Stimulated activated CD4-positive, alpha-beta T cell treated with anti-CD3 and anti-CD28 coated beads, Interleukin-15, amount 100 ng/mL, for 1 hour (primary cell): ENCODE measurements around the gene NXN.
"Not testable (repeated sequence)": the region's sequence is repeated elsewhere in the genome, so short reads cannot be mapped to it uniquely, and the experiment has no call there.

Experiments used
- DNase-seq, 2 donors: peaks; one replicate each; pipeline ENCODE4 v3.0.0-alpha.2; 2020; ENCODE audit warnings: low read depth in 1 of 2, low spot score in 1 of 2

Gene NXN

DNA sequence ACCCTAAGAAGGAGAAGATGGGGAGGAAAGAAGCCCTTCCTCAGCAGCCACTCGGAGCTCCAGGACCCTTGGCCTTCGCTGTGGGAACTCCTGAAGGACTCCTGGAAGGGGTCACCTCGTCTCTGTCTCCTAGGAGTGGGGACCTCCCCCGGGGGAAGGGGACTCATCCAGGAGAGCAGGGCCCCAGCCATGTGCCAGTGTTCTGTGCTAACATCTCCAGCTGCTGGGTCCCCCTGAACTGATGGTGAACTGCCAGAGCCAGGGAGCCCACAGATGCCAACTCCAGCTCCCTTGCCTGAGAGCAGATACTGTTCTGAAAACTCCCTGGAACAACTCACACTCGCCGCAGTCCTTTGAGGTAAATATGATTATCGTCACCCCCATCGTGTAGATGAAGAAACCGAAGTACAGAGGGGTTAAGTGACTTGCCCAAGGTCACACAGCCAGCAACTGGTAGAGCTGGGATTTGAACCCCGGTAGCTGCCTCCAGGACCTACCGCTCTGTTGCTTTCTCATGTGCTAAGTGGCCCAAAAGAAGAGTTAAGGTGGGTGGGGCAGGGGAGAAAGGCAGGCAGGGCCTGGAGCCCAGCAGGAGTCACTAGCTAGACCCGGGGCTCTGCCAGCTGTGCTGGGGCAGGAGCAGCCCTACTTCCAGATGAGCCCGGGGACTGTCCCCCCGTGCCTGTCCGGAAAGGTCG is 27.9 kb upstream of the NXN start:
- no peak for DNase-seq

- DNase-seq, result no peak
Observed at GRCh38 chr17:1006054-1006453, 26.5 kb upstream of the NXN start.

- no peak for DNase-seq
Observed at GRCh38 chr17:1005361-1005946, 25.9 kb upstream of the NXN start.

- no peak for DNase-seq
Observed at GRCh38 chr17:1004769-1005295, 25.3 kb upstream of the NXN start.

DNA sequence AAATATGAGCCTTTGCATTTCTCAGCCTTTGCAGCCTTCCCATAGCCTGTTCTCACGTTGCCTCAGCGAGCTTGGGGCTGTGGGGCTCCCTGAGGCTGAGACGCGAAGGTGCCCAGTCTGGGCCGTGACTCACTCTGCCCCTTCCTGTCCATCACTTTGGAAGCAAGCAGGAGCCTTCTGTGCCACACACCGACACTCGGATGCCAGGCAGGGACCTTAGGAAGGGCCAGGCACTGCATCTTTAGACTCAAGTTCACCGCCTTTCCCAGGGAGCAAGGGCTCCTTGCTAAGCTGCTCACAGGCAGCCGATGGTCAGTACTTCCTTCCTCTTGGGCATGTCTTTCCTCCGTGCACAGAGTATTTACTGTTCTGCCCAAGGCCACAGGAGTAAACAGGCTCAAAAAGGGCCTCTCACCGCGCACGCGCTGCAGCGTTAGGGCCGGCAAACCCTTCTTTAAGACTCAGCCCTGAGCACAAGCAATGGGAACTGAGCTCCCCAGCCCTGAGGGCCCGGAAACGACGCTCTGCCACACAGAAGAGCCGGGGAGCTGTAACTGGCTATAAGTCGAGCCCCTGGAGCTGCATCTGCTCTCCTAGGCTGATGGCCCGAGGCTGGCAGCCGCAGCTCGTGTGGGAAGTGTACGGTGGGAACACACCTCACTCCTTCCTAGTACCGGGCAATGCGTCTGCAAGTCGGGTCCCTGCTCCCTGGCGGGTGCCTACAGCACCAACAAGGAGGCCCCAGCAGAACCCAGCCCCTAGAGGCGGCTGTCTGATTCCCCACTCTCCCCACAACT is 24.6 kb upstream of the NXN start:
- no peak for DNase-seq

GRCh38 chr17:1003633-1003971 is 24.0 kb upstream of the NXN start:
- DNase-seq, result no peak

GRCh38 chr17:1002771-1003555 is 23.4 kb upstream of the NXN start:
- no peak for DNase-seq

GRCh38 chr17:1002412-1002753 is 22.8 kb upstream of the NXN start:
- no peak for DNase-seq

- no peak for DNase-seq
Observed at GRCh38 chr17:1001640-1002411, 22.2 kb upstream of the NXN start.

GRCh38 chr17:1000597-1001461 is 21.3 kb upstream of the NXN start:
- no peak for DNase-seq

GRCh38 chr17:998111-998510 is 18.5 kb upstream of the NXN start:
- no peak for DNase-seq

- DNase-seq, result peak; percentile 80 to 84
Observed at GRCh38 chr17:996554-997344, 17.2 kb upstream of the NXN start, which contains the start of gene TIMM22. Gene TIMM22, plus strand, starts transcription at chr17:997129. Its CDS starts 14 bp downstream, at chr17:997143.

- not testable (repeated sequence) for DNase-seq
Observed at GRCh38 chr17:995324-995723, 15.7 kb upstream of the NXN start.

DNA sequence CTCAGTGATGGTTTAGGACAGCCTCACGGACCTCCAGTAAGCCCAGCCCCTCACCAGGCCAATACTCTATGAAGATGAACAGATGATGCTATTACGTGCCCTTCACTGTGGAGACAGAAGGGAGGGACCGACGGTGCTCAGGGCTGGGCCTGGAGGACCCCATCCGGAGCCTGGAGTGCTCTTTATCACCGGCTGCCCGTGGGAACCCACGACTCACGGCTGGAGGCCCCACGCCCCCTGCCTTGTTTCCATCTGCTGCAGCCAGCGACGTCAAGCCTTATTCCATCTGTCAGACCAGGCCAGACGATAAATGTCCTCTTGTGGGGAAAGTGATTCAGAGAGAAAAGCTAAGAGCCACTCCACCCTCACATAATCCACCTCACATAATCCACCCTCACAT is 13.4 kb upstream of the NXN start:
- no peak for DNase-seq

GRCh38 chr17:988561-988960 is 9.0 kb upstream of the NXN start:
- no peak for DNase-seq

GRCh38 chr17:987931-988330 is 8.4 kb upstream of the NXN start:
- no peak for DNase-seq

DNA sequence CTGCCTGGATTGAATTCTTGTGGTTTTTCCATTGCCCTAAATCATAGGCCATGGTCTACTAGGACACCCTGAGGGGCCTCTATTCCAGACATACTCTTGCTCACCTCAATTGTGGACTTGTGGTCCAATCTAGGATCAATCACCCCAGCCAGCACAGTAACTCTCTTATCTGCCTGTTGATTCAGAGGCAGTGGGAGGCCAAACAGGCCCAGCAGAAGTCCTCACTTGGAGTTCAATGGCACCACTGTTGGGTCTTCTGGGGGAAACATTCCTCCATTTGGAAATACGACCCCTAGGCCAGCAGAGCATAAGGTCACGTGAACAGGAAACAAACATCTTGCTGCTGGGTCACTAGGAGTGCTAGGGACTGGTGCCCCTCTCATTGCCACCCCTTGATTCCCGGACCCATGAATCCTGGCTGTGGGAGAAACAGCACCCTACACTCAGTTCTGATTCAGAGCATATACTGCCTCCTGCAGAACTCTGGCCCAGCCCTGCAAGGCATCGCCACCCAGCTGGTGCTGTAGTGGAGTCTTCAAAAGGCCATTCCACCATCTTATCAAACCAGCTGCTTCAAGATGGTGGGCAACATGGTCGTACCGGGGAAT is 6.8 kb upstream of the NXN start:
- DNase-seq, result no peak

GRCh38 chr17:983921-984320 is 4.3 kb upstream of the NXN start:
- DNase-seq, result no peak

DNA sequence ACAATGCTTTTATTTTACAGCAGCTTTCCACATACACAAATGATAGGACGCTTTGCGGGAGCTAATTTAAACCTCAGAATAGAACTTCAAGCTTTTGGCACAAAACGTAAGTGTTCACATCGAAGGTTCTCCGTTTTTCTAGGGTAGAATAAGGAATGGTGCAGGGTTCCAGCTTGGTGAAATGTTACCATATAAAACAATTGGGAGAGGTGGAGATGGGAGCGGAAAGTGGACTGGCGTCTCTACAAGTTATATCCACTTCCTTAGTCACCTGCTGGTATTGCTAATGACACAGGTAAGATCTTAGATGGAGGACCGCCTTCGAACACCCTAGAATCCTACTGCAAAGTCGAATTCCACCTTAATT is 1.7 kb upstream of the NXN start:
- DNase-seq, result no peak
